GM23338 (cell line): ENCODE measurements around the gene RASSF1. TPM values are rescaled to one million over a fixed set of nuclear protein-coding genes. Genes with fewer than 3 reads are reported as not detected.
A peak's percentile ranks its signal among the peaks of the same experiment; 100 is the strongest.

Experiments
- ATAC-seq: fragments of 200-7000 bp; cut with Tn5 transposase; 3 replicates; pipeline ENCODE4 v1.9.1; 2020
- DNase-seq: peaks from one replicate; pipeline ENCODE4 v3.0.0-alpha.2; 2015; ENCODE audit warnings: low spot score
- H2AFZ ChIP-seq: fragments of 200-600 bp; sonication (generic); 2 replicates; pipeline ENCODE4 v1.8.0; 2016; ENCODE audit warnings: antibody characterized with exemption, mild to moderate bottlenecking, moderate library complexity
- H3F3A ChIP-seq: fragments of 200-600 bp; sonication (generic); replicated peaks from 2 replicates; pipeline ENCODE4 v1.8.0; 2017; ENCODE audit warnings: antibody characterized with exemption, mixed run types, low read depth
- H3K27ac ChIP-seq: fragments of 200-600 bp; sonication (generic); 2 replicates; pipeline ENCODE4 v1.6.1; 2016; ENCODE audit warnings: low read depth
- H3K27me3 ChIP-seq: fragments of 200-600 bp; sonication (generic); 2 replicates; pipeline ENCODE4 v1.8.0; 2016; ENCODE audit warnings: mild to moderate bottlenecking, mixed run types, moderate library complexity; ENCODE audit not compliant: insufficient read depth
- H3K36me3 ChIP-seq: fragments of 200-600 bp; sonication (generic); 2 replicates; pipeline ENCODE4 v1.8.0; 2016; ENCODE audit warnings: mild to moderate bottlenecking; ENCODE audit not compliant: insufficient read depth
- H3K4me1 ChIP-seq: fragments of 200-600 bp; sonication (generic); 2 replicates; pipeline ENCODE4 v1.8.0; 2016; ENCODE audit warnings: mild to moderate bottlenecking, moderate library complexity; ENCODE audit not compliant: insufficient read depth
- H3K4me2 ChIP-seq: fragments of 200-600 bp; sonication (generic); 2 replicates; pipeline ENCODE4 v1.7.1; 2017; ENCODE audit warnings: mixed run types
- H3K4me3 ChIP-seq: fragments of 200-600 bp; sonication (generic); 2 replicates; pipeline ENCODE4 v1.6.1; 2016; ENCODE audit warnings: mixed run types
- H3K79me2 ChIP-seq: fragments of 200-600 bp; sonication (generic); replicated peaks from 2 replicates; pipeline ENCODE4 v1.8.0; 2017; ENCODE audit warnings: mild to moderate bottlenecking; ENCODE audit not compliant: insufficient read depth
- H3K9me2 ChIP-seq: fragments of 200-600 bp; sonication (generic); 2 replicates; pipeline ENCODE4 v1.8.0; 2017; ENCODE audit not compliant: insufficient read depth
- H4K20me1 ChIP-seq: fragments of 200-600 bp; sonication (generic); replicated peaks from 2 replicates; pipeline ENCODE4 v1.8.0; 2017; ENCODE audit warnings: mild to moderate bottlenecking; ENCODE audit not compliant: insufficient read depth
- H3K27ac Mint-ChIP-seq: 2 replicates; pipeline ENCODE4 v1.8.0; 2020; ENCODE audit warnings: inconsistent platforms, mild to moderate bottlenecking, moderate library complexity, mixed read lengths
- H3K27me3 Mint-ChIP-seq: 3 replicates; pipeline ENCODE4 v1.8.0; 2022; ENCODE audit warnings: low read depth, mild to moderate bottlenecking, moderate library complexity, mixed read lengths, inconsistent platforms; ENCODE audit not compliant: insufficient read depth, poor library complexity
- H3K36me3 Mint-ChIP-seq: 3 replicates; pipeline ENCODE4 v1.8.0; 2021; ENCODE audit warnings: low read depth, mild to moderate bottlenecking, inconsistent platforms, moderate library complexity, mixed read lengths
- H3K4me1 Mint-ChIP-seq: 3 replicates; pipeline ENCODE4 v1.8.0; 2020; ENCODE audit warnings: mild to moderate bottlenecking, inconsistent platforms, mixed read lengths
- H3K4me3 Mint-ChIP-seq: 3 replicates; pipeline ENCODE4 v1.8.0; 2021; ENCODE audit warnings: moderate library complexity, mild to moderate bottlenecking, inconsistent platforms, mixed read lengths
- H3K9me3 Mint-ChIP-seq: 3 replicates; pipeline ENCODE4 v1.8.0; 2020; ENCODE audit warnings: moderate library complexity, mild to moderate bottlenecking, inconsistent platforms, mixed read lengths
- EZH2 ChIP-seq: fragments of 200-600 bp; sonication (generic); IDR thresholded peaks from one replicate; pipeline ENCODE4 v1.8.0; 2017; ENCODE audit warnings: antibody characterized with exemption, mild to moderate bottlenecking, low read depth; ENCODE audit not compliant: unreplicated experiment
- JUNB ChIP-seq: IDR thresholded peaks from one replicate; pipeline ENCODE4 v1.6.1; 2016; ENCODE audit warnings: antibody characterized with exemption; ENCODE audit not compliant: unreplicated experiment
- NANOG ChIP-seq: IDR thresholded peaks from 2 replicates; pipeline ENCODE4 v1.6.1; 2016; ENCODE audit warnings: antibody characterized with exemption, borderline replicate concordance
- REST ChIP-seq: IDR thresholded peaks from one replicate; pipeline ENCODE4 v1.6.1; 2018; ENCODE audit warnings: antibody characterized with exemption; ENCODE audit not compliant: unreplicated experiment
- STAT1 ChIP-seq: IDR thresholded peaks from one replicate; pipeline ENCODE4 v1.6.1; 2016; ENCODE audit warnings: antibody characterized with exemption; ENCODE audit not compliant: unreplicated experiment
- ZNF462 ChIP-seq: fragments of 250-450 bp; sonication (Bioruptor Pico); IDR thresholded peaks from 2 replicates; pipeline ENCODE4 v1.5.0; 2020; ENCODE audit warnings: mild to moderate bottlenecking, moderate library complexity
- polyA plus RNA-seq: library from polyadenylated mRNA; unstranded; fragments of >200 nt; fragmentation: Nextera tagmentation; extraction: Ambion mirVana; gene quantifications from 2 replicates; pipeline ENCODE4 v1.2.1, GENCODE V29; 2016
- total RNA-seq: library from RNA; depleted of rRNA; stranded (reverse); fragments of >200 nt; shearing (Covaris generic); gene quantifications from 2 replicates; pipeline ENCODE4 v1.2.3, GENCODE V29; 2014
- TF ChIP-seq, protein P1 (sequence below), 2 experiments: fragments of 200-600 bp in 1 of 2; sonication (generic) in 1 of 2; conservative IDR thresholded peaks; 2 replicates each; pipeline versions ENCODE4 v1.5.1 to v1.6.1; 2016 to 2017; ENCODE audit warnings: antibody characterized with exemption in 2 of 2, low read depth in 2 of 2, mild to moderate bottlenecking in 2 of 2, moderate library complexity in 1 of 2

RASSF1 gene
- total and polyA plus RNA-seq, 2 experiments from 2014 or later = 9.6 to 15.7 TPM

DNA sequence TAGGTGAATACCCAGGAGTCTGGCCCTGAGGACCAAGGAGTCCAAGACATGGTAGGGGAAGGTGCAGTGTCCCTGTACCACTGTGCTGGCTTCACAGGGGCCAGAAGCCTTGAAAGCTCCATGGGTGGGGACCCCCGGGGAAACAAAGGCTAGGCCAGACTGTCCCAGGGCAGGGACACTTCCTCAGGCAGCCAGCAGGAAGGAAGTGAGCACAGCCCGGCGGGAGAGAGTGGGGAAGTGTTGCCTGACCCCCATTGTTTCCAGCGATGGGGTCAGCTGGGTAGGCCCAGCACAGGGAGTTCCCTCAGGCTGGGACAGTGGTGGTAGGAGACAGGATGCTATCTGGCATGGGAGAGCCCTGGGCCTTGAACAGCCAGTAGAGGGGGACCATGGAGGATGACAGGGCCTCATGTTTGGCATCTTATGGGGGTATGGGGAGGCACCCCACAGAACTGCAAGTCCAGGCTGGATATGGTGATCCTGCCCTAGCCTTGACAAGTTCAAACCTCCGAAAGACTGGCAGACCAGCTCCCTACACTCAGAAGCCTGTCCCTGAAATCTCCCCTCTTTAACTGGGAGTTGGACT is 16.9 kb downstream of the RASSF1 start:
- Histone ChIP-seq H3F3A (peaks cover 28% of the 10 kb centered on the region; the same call in 1 of the 2 replicates), H3K79me2 (peaks cover 34% of the 10 kb centered on the region), H3K27ac (no peak overlapping the region), H3K27me3 (no peaks in the 10 kb centered on the region), H3K9me2 (no peaks in the 10 kb centered on the region), H3K36me3 (peaks cover 8% of the 10 kb centered on the region), H3K4me3 (no peak overlapping the region), H3K4me2 (peak overlapping the region; percentile 99; the same call in 1 of the 2 replicates), H2AFZ (no peak overlapping the region), H3K4me1 (peaks cover 24% of the 10 kb centered on the region), H4K20me1 (peaks cover 13% of the 10 kb centered on the region; the same call in 1 of the 2 replicates)
- H3K36me3 Mint-ChIP-seq = peaks cover 32% of the 10 kb centered on the region
- TF ChIP-seq JUNB = no peak
- no peak for TF ChIP-seq ZNF462 (CRISPR knock-in tag)
- TF ChIP-seq NANOG = no peak
- TF ChIP-seq EZH2 = no peak
- TF ChIP-seq REST = no peak
- TF ChIP-seq, protein P1, sequence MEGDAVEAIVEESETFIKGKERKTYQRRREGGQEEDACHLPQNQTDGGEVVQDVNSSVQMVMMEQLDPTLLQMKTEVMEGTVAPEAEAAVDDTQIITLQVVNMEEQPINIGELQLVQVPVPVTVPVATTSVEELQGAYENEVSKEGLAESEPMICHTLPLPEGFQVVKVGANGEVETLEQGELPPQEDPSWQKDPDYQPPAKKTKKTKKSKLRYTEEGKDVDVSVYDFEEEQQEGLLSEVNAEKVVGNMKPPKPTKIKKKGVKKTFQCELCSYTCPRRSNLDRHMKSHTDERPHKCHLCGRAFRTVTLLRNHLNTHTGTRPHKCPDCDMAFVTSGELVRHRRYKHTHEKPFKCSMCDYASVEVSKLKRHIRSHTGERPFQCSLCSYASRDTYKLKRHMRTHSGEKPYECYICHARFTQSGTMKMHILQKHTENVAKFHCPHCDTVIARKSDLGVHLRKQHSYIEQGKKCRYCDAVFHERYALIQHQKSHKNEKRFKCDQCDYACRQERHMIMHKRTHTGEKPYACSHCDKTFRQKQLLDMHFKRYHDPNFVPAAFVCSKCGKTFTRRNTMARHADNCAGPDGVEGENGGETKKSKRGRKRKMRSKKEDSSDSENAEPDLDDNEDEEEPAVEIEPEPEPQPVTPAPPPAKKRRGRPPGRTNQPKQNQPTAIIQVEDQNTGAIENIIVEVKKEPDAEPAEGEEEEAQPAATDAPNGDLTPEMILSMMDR (conservative IDR thresholded peaks at IDR 0.05; ENCODE audit: low read depth in 2 of 2) = no peak
- TF ChIP-seq STAT1 = no peak
- H3K27me3 Mint-ChIP-seq = peaks cover 16% of the 10 kb centered on the region
- H3K27ac Mint-ChIP-seq = no peak overlapping the region
- H3K9me3 Mint-ChIP-seq = no peaks in the 10 kb centered on the region
- no peak overlapping the region; the same call in 1 of the 3 replicates for H3K4me3 Mint-ChIP-seq
- DNase-seq (no peak), ATAC-seq (no peak)
- H3K4me1 Mint-ChIP-seq = peaks cover 46% of the 10 kb centered on the region
